ENCODE results near the gene MYO9A.

MYO9A gene

DNA sequence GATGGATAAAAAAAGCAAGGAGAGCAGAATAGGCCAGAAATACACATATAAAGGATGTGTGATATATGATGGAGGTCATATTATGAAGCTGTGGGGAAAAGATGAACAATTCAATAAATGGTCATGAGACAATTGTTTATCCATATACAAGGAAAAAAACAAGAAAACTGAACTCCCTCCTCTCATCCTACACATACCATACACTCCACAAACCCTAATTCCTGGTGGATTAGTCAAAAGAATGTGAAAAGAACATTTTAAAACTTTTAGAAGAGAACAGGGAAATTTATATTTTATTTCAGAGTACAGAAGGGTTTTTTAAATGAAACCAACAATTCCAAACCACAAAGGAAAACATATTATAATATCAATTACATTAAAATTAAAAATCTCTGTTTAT is 342.1 kb downstream of the MYO9A start:
- H3K36me3 ChIP-seq (ENCODE audit: control insufficient read depth in 2 of 2, insufficient read depth in 1 of 2, low read length in 2 of 2): no peaks in the 10 kb centered on the region
- ChIA-PET CTCF (interaction anchor here (1.2 to 2.4 kb wide), 3 partner anchors 23 to 451 kb away, joined by 3 to 15 read pairs (median 5); no protein-coding TSS in a partner anchor), POLR2A (no interaction called here)
- H3K9me3 ChIP-seq (ENCODE audit: control insufficient read depth, insufficient read depth, low read depth, low read length): no peaks in the 10 kb centered on the region
- no peak overlapping the region for H3K4me3 ChIP-seq (ENCODE audit: low read depth, low read length)
- H3K4me1 ChIP-seq (ENCODE audit: control insufficient read depth, insufficient read depth, low read length): peaks cover 3% of the 10 kb centered on the region; the same call in 1 of the 2 replicates
- no peak overlapping the region for H3K27ac ChIP-seq (ENCODE audit: extremely low read depth, low read depth, low read length)
- no peak for TF ChIP-seq ZNF16 (tag by site-specific recombination; IDR thresholded peaks at IDR 0.05; ENCODE audit: low read depth)

DNA sequence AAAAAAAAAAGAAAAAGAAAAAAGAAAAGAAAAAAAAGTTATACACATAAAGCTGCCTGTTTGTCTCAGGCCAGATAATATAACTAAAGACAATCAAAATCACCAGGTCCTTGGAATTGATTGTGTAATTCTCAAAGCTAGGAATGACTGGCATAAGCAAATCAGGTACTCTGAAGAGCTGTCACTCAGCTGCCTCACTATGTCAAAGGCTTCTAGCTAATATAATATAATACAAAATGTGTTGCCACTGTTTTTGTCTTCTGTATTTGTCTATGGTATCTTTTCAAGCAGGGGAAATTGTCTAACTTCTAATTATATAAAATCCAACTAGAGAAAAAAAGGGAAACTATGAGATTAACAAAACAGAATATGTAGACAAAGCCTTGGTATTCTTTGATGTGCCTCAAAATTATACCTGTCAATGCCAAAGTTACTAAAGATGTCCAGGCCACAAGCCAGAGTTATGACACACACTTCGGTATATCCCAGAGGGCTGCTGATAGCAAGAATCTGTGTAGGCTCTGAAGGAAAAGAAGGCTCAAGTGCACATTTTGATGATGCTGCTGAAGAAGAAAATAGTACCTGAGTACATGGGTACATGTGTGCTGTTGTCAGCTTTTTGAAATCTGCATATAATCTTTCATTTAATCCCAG is 344.6 kb downstream of the MYO9A start:
- H3K27ac ChIP-seq (ENCODE audit: extremely low read depth, low read depth, low read length): no peak overlapping the region
- TF ChIP-seq ZNF121 (tag by site-specific recombination; IDR thresholded peaks at IDR 0.05) (no peak), EGR2 (tag by site-specific recombination; IDR thresholded peaks at IDR 0.05; ENCODE audit: low read depth) (no peak), ZIC2 (tag by site-specific recombination; IDR thresholded peaks at IDR 0.05) (no peak), ZSCAN30 (tag by site-specific recombination; IDR thresholded peaks at IDR 0.05) (no peak), ZNF501 (tag by site-specific recombination; IDR thresholded peaks at IDR 0.05) (no peak), WT1 (tag by site-specific recombination; IDR thresholded peaks at IDR 0.05) (no peak), ZNF274 (IDR thresholded peaks at IDR 0.05; ENCODE audit: low read length) (no peak), ZNF274 (tag by site-specific recombination; IDR thresholded peaks at IDR 0.05; ENCODE audit: borderline replicate concordance) (no peak), ZNF2 (tag by site-specific recombination; IDR thresholded peaks at IDR 0.05) (no peak)
- TF ChIP-seq, protein P1, sequence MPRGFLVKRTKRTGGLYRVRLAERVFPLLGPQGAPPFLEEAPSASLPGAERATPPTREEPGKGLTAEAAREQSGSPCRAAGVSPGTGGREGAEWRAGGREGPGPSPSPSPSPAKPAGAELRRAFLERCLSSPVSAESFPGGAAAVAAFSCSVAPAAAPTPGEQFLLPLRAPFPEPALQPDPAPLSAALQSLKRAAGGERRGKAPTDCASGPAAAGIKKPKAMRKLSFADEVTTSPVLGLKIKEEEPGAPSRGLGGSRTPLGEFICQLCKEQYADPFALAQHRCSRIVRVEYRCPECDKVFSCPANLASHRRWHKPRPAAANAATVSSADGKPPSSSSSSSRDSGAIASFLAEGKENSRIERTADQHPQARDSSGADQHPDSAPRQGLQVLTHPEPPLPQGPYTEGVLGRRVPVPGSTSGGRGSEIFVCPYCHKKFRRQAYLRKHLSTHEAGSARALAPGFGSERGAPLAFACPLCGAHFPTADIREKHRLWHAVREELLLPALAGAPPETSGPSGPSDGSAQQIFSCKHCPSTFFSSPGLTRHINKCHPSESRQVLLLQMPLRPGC (tag by site-specific recombination; IDR thresholded peaks at IDR 0.05): no peak
- TF ChIP-seq, protein P2, sequence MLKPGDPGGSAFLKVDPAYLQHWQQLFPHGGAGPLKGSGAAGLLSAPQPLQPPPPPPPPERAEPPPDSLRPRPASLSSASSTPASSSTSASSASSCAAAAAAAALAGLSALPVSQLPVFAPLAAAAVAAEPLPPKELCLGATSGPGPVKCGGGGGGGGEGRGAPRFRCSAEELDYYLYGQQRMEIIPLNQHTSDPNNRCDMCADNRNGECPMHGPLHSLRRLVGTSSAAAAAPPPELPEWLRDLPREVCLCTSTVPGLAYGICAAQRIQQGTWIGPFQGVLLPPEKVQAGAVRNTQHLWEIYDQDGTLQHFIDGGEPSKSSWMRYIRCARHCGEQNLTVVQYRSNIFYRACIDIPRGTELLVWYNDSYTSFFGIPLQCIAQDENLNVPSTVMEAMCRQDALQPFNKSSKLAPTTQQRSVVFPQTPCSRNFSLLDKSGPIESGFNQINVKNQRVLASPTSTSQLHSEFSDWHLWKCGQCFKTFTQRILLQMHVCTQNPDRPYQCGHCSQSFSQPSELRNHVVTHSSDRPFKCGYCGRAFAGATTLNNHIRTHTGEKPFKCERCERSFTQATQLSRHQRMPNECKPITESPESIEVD (tag by site-specific recombination; IDR thresholded peaks at IDR 0.05): no peak
- TF ChIP-seq, protein P3, sequence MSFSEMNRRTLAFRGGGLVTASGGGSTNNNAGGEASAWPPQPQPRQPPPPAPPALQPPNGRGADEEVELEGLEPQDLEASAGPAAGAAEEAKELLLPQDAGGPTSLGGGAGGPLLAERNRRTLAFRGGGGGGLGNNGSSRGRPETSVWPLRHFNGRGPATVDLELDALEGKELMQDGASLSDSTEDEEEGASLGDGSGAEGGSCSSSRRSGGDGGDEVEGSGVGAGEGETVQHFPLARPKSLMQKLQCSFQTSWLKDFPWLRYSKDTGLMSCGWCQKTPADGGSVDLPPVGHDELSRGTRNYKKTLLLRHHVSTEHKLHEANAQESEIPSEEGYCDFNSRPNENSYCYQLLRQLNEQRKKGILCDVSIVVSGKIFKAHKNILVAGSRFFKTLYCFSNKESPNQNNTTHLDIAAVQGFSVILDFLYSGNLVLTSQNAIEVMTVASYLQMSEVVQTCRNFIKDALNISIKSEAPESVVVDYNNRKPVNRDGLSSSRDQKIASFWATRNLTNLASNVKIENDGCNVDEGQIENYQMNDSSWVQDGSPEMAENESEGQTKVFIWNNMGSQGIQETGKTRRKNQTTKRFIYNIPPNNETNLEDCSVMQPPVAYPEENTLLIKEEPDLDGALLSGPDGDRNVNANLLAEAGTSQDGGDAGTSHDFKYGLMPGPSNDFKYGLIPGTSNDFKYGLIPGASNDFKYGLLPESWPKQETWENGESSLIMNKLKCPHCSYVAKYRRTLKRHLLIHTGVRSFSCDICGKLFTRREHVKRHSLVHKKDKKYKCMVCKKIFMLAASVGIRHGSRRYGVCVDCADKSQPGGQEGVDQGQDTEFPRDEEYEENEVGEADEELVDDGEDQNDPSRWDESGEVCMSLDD (tag by site-specific recombination; IDR thresholded peaks at IDR 0.05): no peak
- no peaks in the 10 kb centered on the region for H3K9me3 ChIP-seq (ENCODE audit: control insufficient read depth, insufficient read depth, low read depth, low read length)
- POLR2A ChIA-PET: interaction anchor here (0.7 kb wide), 2 partner anchors 17 to 25 kb away, joined by 3 to 6 read pairs; no protein-coding TSS in a partner anchor
- H3K36me3 ChIP-seq (ENCODE audit: control insufficient read depth in 2 of 2, insufficient read depth in 1 of 2, low read length in 2 of 2): no peaks in the 10 kb centered on the region
- CTCF ChIA-PET: interaction anchor here (0.7 to 3.4 kb wide), 9 partner anchors 7 to 341 kb away, joined by 3 to 27 read pairs (median 5); no protein-coding TSS in a partner anchor
- no peaks in the 10 kb centered on the region for H3K4me1 ChIP-seq (ENCODE audit: control insufficient read depth, insufficient read depth, low read length)
- no peak overlapping the region for H3K4me3 ChIP-seq (ENCODE audit: low read depth, low read length)
